HG03159 (cell line): ENCODE results near the gene LRRC66.

Experiments used
- ATAC-seq: cut with Tn5 transposase; IDR thresholded peaks from one replicate; pipeline ENCODE4 v1.9.1; 2021; ENCODE audit warnings: mild to moderate bottlenecking, moderate library complexity; ENCODE audit not compliant: unreplicated experiment

LRRC66 gene, protein sequence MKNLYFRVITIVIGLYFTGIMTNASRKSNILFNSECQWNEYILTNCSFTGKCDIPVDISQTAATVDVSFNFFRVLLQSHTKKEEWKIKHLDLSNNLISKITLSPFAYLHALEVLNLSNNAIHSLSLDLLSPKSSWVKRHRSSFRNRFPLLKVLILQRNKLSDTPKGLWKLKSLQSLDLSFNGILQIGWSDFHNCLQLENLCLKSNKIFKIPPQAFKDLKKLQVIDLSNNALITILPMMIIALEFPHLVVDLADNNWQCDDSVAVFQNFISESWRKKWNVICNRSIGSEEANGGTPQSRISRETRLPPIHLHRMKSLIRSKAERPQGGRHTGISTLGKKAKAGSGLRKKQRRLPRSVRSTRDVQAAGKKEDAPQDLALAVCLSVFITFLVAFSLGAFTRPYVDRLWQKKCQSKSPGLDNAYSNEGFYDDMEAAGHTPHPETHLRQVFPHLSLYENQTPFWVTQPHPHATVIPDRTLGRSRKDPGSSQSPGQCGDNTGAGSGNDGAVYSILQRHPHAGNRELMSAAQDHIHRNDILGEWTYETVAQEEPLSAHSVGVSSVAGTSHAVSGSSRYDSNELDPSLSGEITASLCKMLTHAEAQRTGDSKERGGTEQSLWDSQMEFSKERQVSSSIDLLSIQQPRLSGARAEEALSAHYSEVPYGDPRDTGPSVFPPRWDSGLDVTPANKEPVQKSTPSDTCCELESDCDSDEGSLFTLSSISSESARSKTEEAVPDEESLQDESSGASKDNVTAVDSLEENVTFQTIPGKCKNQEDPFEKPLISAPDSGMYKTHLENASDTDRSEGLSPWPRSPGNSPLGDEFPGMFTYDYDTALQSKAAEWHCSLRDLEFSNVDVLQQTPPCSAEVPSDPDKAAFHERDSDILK

GRCh38 chr4:52019936-52020657, at the start of gene LRRC66:
TSS of gene LRRC66 (minus strand) at chr4:52020363. CDS start at chr4:52017613, 2,750 bp downstream.
- no peak for ATAC-seq

GRCh38 chr4:52069571-52069970, 49.4 kb upstream of the LRRC66 start:
- no peak for ATAC-seq

GRCh38 chr4:52059372-52059771, 39.2 kb upstream of the LRRC66 start:
- ATAC-seq = no peak

DNA sequence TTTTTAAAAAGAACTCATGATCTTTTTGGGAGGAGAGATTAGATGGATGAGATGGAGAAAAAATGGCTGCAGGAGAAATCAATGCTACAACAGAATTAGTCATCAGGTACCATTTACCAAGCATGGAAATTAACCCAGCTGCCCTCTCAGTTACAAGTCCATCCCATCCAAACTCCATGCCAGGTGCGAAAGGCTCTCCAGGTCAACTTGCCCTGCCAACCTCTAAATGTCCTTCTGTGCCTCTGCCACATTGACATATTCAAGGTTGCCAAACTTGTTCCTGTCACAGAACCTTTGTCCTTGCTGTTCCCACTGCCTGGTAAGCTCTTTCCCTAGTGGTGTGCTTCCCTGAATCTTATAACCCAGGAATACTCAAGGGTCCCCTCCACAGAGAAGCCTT, 38.1 kb upstream of the LRRC66 start:
- ATAC-seq = no peak

- no peak for ATAC-seq
These were observed 37.0 kb upstream of the LRRC66 start for GRCh38 chr4:52057196-52057595.

DNA sequence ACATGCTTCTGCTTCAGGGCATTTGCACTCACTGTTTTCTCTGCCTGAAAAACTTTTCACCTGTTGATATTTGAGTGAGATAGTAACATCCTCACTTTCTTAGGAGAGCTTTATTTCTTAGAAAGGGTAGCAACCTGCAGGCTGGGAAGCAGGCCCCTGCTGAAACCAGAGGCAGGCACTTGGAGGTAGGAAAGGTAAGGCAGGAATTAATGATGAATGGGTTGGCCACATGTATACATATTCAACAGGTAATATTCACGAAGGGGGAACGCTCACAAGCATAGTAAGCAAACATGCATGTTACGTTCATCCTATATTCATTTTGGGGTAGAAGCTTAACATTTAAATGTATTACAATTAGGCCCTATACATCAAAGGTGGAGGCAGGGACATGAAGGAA, 34.1 kb upstream of the LRRC66 start:
- ATAC-seq = no peak

DNA sequence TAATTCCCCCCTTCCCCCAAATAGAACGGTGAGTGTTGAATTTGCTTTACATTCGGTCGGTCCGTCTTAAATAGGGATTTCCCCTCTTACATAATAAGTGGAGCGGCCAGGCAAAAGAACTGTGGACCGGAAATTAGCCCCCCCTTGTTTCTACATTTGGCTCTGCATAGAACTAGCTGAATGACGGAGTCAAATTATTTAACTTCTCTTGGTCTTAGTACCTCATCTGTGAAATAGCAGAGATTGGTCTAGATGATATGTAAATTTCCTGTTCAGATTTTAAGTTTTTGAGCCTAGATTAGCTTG, 32.3 kb upstream of the LRRC66 start:
- peak; percentile 61 for ATAC-seq

DNA sequence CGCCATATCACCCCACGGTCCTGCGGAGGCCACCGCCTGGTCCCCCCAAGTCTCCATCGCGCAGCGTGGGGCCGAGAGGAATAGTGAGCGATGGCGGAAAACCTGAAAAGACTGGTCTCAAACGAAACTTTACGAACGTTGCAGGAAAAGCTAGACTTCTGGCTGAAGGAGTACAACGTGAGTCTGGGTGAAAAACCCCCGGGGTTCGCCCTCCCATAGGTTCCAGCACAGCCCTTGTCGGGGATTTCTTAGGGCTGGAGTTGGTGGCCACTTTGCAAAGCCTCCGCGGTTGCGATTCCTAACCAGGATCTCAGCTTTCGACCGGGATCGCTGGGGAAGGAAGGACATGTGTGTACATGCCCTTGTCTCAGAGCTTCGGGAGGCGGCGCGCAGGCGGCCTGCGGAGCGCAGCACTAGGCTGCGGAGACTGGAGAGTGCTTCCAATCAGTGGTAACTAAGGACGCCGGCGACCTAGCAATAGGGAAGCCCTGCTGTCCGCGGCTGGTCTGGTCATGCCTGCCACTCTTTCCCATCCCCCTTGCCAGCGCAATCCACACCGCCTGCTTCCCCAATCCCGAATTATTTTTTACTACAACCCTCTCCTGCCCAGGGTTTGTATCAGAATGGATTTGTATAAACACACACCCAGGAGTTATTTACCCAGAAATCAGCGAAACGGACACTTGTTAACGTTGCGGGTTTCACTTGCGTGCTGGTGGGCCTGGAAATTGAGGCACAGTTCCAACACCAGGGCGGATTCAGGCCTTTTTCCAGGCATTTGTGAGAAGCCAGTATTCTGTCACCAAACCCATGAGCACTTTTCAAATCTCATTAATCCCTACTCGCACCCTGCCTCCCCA, 31.7 kb upstream of the LRRC66 start:
- peak; percentile 41 for ATAC-seq

GRCh38 chr4:52051213-52051614, 31.1 kb upstream of the LRRC66 start, which contains the start of gene SPATA18:
TSS of gene SPATA18 (plus strand) at chr4:52051304. CDS start at chr4:52051705, 401 bp downstream.
- peak; percentile 45 for ATAC-seq

GRCh38 chr4:52049266-52049665, 29.1 kb upstream of the LRRC66 start:
- ATAC-seq = no peak

GRCh38 chr4:52045028-52045427, 24.9 kb upstream of the LRRC66 start:
- no peak for ATAC-seq

GRCh38 chr4:52038103-52038912, 18.1 kb upstream of the LRRC66 start, which contains the start of gene SGCB:
TSS of gene SGCB (minus strand) at chr4:52038299. CDS start at chr4:52038259, 40 bp downstream.
- ATAC-seq = peak; percentile 85

DNA sequence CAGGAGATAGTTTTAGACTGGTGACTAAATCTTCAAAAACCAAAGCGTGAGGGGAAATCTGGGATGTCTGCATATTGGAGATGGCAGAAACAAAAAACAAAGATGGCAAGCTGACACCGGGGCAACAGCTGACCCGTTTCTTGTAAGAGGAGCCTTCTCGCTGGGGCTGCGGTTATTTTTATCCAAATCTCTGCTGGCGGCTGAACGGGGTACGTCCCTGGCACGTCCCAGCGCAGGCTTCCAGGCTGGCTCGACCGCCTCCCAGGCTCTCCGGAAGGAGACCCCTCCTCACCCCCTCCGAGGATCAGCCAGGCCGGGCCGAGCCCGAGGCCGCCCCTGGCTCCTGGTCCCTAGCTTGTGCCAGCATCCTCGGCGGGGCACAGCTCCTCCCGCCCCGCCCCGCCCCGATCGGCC, 17.5 kb upstream of the LRRC66 start:
- peak; percentile 55 for ATAC-seq

- ATAC-seq = no peak
These were observed 16.8 kb upstream of the LRRC66 start for GRCh38 chr4:52036886-52037530.

DNA sequence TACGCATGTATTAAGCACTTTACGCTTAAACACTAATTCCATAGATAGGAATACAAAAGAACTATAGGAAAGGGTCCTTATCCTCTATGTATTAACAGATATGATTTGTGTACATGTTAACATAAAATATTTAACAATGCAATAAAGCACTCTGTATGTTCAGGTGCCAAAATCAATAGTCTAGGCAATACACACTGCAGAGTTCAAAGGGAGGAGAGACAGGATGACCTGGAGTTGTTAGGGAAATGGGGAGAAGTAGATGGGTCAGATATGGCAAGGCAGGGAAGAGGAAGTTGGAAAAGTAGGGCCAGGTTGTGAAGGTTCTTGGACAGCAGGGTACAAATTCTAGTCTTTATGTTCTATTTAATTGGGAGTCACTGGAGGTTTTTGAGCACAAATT, 15.0 kb upstream of the LRRC66 start:
- no peak for ATAC-seq

- ATAC-seq = no peak
These were observed 11.8 kb upstream of the LRRC66 start for GRCh38 chr4:52032005-52032404.

DNA sequence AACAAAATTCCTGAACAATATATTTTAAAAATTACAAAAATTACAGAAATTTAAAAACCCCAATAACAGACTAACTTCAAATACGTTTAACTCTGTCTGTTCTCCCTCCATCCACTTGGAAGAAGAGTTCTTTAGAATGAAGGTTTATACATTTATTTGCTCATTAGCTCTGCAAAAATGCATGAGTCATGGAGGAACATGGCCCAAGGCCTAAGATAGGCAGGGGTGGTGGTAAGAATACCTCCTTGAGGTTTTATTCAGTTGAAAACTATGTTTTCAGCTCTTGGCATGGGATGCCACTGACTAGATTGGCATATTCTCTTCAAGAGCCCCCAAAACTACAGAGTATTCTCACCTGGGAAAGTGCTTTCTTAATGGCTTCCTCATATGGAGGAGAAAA, 8.8 kb upstream of the LRRC66 start:
- ATAC-seq = no peak

GRCh38 chr4:52017814-52018213, 2.3 kb downstream of the LRRC66 start:
- ATAC-seq = no peak

- no peak for ATAC-seq
These were observed 3.2 kb downstream of the LRRC66 start for GRCh38 chr4:52016981-52017380.
